ENCODE data around the gene PARD3. TPM values are rescaled to one million over a fixed set of nuclear protein-coding genes. Genes with fewer than 3 reads are reported as not detected.

Gene PARD3
- total RNA-seq, 4 donors from 2014 or later = 39.2 to 124 (median 48.0) TPM

DNA sequence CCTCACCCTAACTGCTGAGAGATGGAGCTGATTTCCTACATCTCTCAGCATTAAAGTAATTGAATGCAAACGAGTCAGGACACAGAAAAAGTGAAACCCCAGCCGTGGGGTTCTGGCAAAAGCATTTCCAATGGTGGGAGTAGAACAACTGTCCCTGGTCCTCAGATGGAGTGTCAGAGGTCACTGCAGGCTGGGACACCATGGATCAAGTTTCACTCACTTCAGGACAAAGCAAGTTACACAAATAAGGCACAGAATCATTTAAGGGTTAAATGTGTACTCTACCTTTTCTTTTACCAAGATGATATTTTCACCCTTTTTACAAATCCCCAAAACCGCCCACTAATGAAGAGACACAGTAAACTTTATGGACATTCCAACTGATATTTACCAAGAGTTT, 607.8 kb downstream of the PARD3 start:
- H3K36me3 ChIP-seq = no peaks in the 10 kb centered on the region
- no peaks in the 10 kb centered on the region for H3K27me3 ChIP-seq

DNA sequence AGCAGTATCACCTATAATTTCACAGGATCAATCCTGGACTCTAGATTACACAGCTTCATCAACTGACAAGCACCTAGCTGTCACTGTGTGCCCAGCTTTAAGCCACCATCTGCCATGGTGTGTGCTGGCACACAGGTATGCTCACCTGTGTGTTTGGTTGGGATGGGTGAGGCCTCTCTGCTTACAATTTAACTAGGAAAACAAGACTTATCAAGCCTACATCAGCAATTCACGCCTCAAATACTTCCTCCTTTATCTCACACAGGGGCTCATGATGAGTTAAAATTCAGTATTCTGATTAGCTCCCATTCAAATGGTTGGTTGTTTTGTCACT, 608.2 kb downstream of the PARD3 start:
- H3K27me3 ChIP-seq = no peaks in the 10 kb centered on the region
- DNase-seq = no peak
- no peaks in the 10 kb centered on the region for H3K9me3 ChIP-seq
- TF ChIP-seq, protein P1, sequence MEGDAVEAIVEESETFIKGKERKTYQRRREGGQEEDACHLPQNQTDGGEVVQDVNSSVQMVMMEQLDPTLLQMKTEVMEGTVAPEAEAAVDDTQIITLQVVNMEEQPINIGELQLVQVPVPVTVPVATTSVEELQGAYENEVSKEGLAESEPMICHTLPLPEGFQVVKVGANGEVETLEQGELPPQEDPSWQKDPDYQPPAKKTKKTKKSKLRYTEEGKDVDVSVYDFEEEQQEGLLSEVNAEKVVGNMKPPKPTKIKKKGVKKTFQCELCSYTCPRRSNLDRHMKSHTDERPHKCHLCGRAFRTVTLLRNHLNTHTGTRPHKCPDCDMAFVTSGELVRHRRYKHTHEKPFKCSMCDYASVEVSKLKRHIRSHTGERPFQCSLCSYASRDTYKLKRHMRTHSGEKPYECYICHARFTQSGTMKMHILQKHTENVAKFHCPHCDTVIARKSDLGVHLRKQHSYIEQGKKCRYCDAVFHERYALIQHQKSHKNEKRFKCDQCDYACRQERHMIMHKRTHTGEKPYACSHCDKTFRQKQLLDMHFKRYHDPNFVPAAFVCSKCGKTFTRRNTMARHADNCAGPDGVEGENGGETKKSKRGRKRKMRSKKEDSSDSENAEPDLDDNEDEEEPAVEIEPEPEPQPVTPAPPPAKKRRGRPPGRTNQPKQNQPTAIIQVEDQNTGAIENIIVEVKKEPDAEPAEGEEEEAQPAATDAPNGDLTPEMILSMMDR (IDR thresholded peaks at IDR 0.05) = no peak
- TF ChIP-seq POLR2A (IDR thresholded peaks at IDR 0.05) = no peak
- no peak overlapping the region for H3K4me3 ChIP-seq
- H3K27ac ChIP-seq = peak overlapping the region in 1 of 4 donors; percentile 23
- no peaks in the 10 kb centered on the region for H3K4me1 ChIP-seq
- no peaks in the 10 kb centered on the region for H3K36me3 ChIP-seq

More for the DNA sequence above, 607.8 kb downstream of the PARD3 start:
- H3K9me3 ChIP-seq = no peaks in the 10 kb centered on the region
- no peak overlapping the region for H3K27ac ChIP-seq
- TF ChIP-seq POLR2A (IDR thresholded peaks at IDR 0.05) = no peak
- TF ChIP-seq, protein P1 (IDR thresholded peaks at IDR 0.05) = no peak
- H3K4me1 ChIP-seq = no peaks in the 10 kb centered on the region
- DNase-seq = no peak
- no peak overlapping the region for H3K4me3 ChIP-seq

DNA sequence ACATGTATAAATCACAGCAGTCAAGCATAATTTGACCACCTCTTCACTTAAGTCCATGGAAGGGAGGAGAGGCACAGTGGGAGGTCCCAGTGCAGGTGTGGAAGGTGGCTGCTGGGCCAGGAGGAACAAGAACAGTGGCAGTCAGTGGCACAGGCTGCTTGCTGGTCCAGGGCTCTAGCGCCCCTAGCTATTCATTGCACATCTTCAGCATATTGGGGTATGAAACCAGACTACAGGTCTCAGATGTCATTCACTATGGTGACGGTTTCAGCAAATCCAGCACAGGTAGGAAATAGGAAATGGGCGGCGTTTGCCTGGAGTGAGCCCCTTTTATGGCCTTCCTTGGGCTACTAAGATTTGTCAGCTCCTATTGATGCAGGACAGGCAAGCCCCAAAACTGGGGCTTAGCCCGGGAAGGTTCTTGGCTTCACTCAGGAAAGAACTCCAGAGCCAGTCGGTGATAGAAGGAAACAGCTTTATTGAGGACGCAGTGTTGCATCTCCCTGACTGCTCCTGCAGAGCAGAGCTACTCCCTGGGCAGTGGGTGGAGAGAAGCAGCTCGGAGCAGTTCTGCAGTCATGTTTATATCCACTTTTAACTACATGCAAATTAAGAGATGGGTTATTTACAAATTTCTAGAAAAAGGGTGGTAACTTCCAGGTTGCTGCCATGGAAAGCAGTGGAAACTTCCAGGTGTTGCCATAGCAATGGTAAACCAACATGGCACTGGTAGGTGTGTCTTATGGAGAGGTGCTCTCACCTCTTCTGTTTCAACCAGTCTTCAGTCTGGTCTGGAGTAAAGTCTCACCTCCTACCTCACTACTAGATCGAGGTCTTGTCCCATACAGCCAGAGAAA, 608.8 kb downstream of the PARD3 start:
- Histone ChIP-seq H3K27ac (peak overlapping the region in 1 of 4 donors; percentile 23), H3K9me3 (no peaks in the 10 kb centered on the region), H3K4me3 (no peak overlapping the region), H3K27me3 (no peaks in the 10 kb centered on the region), H3K36me3 (no peaks in the 10 kb centered on the region), H3K4me1 (no peaks in the 10 kb centered on the region)
- DNase-seq = no peak
- TF ChIP-seq, protein P1 (IDR thresholded peaks at IDR 0.05) = no peak
- no peak for TF ChIP-seq POLR2A (IDR thresholded peaks at IDR 0.05)

DNA sequence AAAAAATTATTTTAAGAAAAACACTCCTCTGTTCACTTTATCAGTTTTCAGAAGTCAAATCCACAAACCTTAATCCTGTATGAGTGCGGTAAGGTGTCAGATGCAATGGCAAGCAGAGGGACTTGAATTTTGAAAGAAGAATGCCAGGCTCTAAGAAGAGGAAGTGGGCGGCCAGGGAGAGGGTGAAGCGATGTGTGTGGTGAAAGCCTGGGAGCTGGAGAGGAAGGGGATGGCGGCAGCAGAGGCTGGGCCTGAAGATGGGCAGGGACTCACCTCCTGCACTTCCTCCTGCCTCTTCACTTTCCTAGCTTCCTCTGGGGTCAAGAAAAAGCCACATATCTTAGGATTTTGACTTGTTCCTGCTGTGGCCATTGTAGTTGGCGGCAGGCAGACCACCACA, 609.6 kb downstream of the PARD3 start:
- Histone ChIP-seq H3K9me3 (no peaks in the 10 kb centered on the region), H3K4me1 (no peaks in the 10 kb centered on the region)
- TF ChIP-seq, protein P1 (IDR thresholded peaks at IDR 0.05) = no peak
- TF ChIP-seq POLR2A (IDR thresholded peaks at IDR 0.05) = no peak

DNA sequence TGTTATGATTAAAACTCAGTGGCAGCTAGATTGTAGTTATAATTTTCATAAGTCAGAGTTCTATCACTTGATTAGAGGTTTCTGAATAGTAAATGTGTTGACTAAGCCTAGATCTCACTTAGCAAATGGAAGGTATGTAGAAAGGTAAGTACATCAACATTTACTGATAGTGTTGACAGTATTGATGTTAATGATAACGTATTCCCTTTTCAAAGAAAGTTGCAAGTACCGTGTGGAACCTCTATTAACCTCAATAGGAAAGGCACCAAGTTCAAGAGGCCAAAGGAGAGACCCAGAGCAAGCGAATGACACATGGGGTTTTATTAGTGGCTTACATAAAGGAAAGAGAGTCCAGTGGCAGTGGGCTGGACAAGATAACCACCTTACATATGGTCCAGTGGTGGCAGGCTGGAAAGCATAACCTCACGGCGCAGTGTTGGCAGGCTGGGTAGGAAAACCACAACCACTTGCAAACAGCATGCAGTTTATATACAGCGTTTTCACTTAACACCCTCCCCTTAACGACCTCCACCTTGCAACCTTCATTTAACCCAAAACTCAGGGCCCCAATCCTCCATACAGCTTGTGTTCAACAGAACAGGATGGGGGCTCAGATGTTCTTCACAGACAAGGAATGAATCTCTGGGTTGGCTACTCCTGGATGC, 611.0 kb downstream of the PARD3 start:
- H3K27ac ChIP-seq = no peak overlapping the region
- no peak overlapping the region for H3K4me3 ChIP-seq
- TF ChIP-seq, protein P1 (IDR thresholded peaks at IDR 0.05) = no peak
- TF ChIP-seq POLR2A (IDR thresholded peaks at IDR 0.05) = no peak

More for the DNA sequence above, 609.6 kb downstream of the PARD3 start:
- Histone ChIP-seq H3K36me3 (no peaks in the 10 kb centered on the region), H3K27me3 (no peaks in the 10 kb centered on the region), H3K27ac (no peak overlapping the region), H3K4me3 (no peak overlapping the region)
- no peak for DNase-seq

More for the DNA sequence above, 611.0 kb downstream of the PARD3 start:
- H3K4me1 ChIP-seq = no peaks in the 10 kb centered on the region
- no peaks in the 10 kb centered on the region for H3K27me3 ChIP-seq
- DNase-seq = no peak
- H3K9me3 ChIP-seq = no peaks in the 10 kb centered on the region
- H3K36me3 ChIP-seq = no peaks in the 10 kb centered on the region

Data from Peyer's patch (tissue), 4 donors.